Retinal pigment epithelial cell (primary cell): ENCODE results near the gene SEC23A.

Experiments used
- DNase-seq: peaks from one replicate; pipeline ENCODE4 v3.0.0-alpha.2; 2010; ENCODE audit warnings: low read depth
- H3K4me3 ChIP-seq: 2 replicates; pipeline ENCODE4 v1.5.1; 2011; ENCODE audit warnings: mild to moderate bottlenecking, low read length, control low read depth, moderate library complexity
- TF ChIP-seq, protein P1 (sequence below): conservative IDR thresholded peaks from 2 replicates; pipeline ENCODE4 v1.5.1; 2011; ENCODE audit warnings: low read depth, low read length, control low read depth, inconsistent platforms

SEC23A gene

DNA sequence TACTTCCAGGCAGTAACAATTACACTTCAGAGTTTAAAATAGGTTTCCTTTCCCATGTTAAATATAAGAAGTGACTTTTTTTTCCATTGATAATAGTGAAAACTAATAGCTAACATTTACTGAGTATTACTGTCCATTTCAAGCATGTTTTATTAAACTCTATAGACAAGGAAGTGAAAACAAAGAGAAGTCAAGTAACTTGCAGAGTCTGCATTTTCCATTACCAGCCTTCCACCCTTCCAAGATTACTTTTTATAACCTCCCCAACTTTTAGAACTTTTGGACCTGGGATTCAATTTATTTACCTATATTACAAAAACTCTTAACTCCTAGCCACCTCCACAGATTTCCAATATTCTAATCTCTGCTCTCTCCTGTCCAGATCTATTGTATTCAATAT is 67.7 kb downstream of the SEC23A start:
- TF ChIP-seq, protein P1, sequence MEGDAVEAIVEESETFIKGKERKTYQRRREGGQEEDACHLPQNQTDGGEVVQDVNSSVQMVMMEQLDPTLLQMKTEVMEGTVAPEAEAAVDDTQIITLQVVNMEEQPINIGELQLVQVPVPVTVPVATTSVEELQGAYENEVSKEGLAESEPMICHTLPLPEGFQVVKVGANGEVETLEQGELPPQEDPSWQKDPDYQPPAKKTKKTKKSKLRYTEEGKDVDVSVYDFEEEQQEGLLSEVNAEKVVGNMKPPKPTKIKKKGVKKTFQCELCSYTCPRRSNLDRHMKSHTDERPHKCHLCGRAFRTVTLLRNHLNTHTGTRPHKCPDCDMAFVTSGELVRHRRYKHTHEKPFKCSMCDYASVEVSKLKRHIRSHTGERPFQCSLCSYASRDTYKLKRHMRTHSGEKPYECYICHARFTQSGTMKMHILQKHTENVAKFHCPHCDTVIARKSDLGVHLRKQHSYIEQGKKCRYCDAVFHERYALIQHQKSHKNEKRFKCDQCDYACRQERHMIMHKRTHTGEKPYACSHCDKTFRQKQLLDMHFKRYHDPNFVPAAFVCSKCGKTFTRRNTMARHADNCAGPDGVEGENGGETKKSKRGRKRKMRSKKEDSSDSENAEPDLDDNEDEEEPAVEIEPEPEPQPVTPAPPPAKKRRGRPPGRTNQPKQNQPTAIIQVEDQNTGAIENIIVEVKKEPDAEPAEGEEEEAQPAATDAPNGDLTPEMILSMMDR: no peak
- H3K4me3 ChIP-seq: no peak overlapping the region
- DNase-seq: no peak

DNA sequence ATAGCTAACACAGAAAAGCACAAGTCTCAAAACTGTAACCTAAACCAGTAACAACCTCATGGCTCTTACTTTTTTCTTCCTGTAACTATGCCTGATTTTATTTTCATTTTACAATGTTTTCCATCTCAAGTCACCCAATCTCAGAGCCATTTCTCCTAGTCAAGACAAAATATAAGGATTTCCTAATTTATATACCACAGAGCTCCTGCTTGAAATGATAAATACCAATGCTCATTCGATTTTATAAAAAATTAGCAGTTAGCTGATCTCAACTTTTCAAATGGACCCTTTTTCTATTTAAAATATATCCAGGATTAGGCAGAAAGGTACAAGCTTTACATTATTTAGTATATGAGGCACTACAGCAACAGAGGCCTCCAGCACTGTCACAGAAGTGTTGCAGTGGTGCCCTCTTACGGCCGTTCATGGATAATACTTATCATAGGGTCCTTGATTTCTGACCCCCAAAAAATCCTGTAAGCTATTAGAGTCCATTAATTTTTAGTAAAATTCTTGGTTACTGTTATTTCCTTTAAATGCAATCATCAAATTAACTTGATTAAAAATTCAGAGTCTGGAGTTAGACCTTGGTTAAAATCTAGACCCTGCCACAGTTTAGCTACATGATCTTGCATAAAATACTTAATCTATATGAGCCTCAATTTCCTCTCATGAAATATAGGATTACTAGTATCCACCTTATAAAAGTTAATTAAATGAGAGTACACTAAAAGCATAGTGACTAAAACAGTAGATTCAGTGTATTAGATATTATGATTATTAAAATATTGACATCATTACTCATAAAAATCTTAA is 68.3 kb downstream of the SEC23A start:
- TF ChIP-seq, protein P1: peak; percentile 52
- H3K4me3 ChIP-seq: no peak overlapping the region
- no peak for DNase-seq

DNA sequence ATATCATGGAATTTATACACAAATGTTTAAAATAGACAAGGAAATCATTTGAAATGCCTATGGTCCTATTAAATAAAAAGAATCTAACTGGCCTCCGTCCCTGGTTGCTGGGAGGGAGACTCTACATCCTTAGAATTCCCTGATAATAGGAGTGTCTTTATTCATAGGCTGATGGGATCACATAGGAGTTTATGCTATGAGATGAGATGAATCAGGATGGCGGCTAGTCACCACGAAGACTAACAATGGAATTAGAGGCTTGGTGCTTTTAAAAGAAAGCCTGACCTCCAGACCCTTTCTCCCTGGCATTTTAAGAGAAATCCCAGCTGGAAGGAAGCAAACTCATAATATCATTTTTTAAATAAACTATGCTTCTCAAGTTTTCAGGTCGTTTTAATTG is 69.7 kb downstream of the SEC23A start:
- TF ChIP-seq, protein P1: no peak
- H3K4me3 ChIP-seq: no peak overlapping the region
- DNase-seq: no peak

DNA sequence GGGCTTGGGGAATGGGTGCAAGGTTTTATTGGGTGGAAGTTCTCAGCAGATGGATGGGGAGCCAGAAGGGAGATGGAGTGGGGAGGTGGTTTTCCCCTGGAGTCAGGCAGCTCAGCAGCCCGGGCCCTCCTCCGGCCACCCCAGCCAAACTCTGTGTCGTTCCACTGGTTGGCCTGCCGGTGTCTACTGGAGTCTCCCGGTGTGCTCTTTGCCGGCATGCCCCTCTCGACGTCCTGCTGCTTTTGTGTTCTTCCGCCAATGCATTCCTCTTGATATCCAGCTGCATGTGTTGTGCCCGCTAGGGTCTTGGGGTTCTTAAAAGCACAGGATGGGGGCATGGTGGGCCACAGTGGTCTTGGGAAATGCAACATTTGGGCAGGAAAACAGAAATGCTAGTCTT is 72.8 kb downstream of the SEC23A start:
- TF ChIP-seq, protein P1: no peak
- DNase-seq: no peak
- no peak overlapping the region for H3K4me3 ChIP-seq

DNA sequence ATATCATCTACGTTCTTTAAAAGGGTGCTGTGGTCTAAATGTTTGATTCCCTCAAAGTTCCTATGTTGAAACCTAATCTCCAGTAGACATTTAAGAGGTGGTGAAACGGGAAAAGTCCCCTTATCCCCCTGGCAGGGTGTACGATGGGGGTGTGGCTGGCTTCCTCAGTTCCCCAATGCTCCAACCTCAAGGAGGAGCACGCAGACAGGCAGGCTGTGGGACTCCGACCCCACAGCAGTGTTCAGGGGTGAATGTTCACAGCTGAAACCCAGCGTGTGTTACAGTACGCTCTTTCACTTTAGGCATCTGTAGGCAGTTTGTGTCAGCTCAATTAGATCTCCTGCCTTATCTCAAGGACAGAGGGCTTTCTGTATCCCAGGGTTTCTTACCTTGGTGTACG is 73.2 kb downstream of the SEC23A start:
- H3K4me3 ChIP-seq: no peak overlapping the region
- TF ChIP-seq, protein P1: no peak
- DNase-seq: no peak

DNA sequence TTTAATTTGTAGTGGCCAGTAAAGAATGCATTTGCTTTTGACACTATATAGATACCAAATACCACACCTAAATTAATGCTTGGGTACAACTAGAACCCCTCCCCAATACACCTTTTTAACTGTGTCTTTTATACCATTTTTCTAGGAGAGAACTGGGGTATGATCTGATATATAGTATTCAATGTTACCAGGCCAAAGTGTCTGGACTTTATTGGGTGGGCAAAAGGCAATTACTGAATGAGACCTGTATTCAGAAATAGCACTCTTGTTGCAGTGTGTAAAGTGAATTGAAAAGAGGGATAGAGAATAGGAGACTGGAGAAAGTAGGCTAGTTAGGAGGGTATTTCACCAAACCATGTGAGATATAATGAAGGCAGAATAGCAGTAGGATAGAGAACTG is 74.4 kb downstream of the SEC23A start:
- DNase-seq: no peak
- TF ChIP-seq, protein P1: no peak
- no peak overlapping the region for H3K4me3 ChIP-seq

DNA sequence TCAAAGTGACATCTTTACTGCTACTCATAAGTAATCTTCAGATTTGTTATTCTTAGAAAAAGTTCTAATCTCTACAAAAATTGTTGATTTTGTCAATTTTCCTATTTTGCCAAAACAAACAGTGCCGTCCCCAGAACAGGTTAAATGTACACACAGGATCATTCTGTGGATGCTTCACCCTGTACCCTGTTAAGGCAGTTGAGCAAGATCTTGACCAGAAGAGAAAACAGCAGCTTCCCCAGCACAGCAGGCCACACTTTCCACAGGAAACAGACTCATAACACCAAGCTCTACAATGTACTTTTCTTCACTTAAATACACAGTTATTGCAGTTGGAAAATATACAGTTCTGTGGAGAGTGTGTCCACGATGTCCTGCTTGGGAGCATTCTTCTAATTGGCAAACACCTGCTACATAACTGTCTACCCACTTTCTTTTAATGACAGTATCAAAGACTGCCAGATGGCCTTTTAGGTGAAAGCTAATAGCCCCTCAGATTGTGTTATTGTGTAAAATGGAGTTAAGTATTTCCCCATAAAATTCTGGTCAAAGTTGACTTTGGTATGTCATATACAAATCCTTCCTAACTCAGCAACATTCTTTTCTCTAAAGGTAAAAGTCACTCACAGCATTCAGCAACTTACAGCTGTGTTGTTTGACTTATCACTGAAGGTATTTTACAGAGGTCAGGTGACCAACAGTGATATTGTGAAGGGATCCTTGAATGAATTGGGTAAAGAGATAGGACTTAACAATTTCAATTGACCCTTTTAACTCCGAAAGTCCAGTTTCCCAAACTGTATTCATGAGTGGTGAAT is 77.0 kb downstream of the SEC23A start:
- TF ChIP-seq, protein P1: no peak
- no peak for DNase-seq
- no peak overlapping the region for H3K4me3 ChIP-seq
